H9 (cell line): Measurements from ENCODE around the gene HES6. TPM values are rescaled to one million over a fixed set of nuclear protein-coding genes. Genes with fewer than 3 reads are reported as not detected.

Experiments
- DNase-seq: peaks from one replicate; pipeline ENCODE4 v3.0.0-alpha.2; 2017
- H2AFZ ChIP-seq: one replicate; pipeline ENCODE4 v1.6.1; 2013; ENCODE audit warnings: mild to moderate bottlenecking, low read length, control low read depth, moderate library complexity
- H2AK5ac ChIP-seq: 2 replicates; pipeline ENCODE4 v1.6.1; 2013; ENCODE audit warnings: low read length, control low read depth, mixed read lengths; ENCODE audit not compliant: insufficient read length
- H2BK120ac ChIP-seq: one replicate; pipeline ENCODE4 v1.6.1; 2013; ENCODE audit warnings: low read depth, mild to moderate bottlenecking, low read length, control low read depth, inconsistent platforms; ENCODE audit not compliant: poor library complexity, severe bottlenecking
- H2BK12ac ChIP-seq: 2 replicates; pipeline ENCODE4 v1.6.1; 2013; ENCODE audit warnings: low read length, control low read depth, mixed read lengths, low read depth; ENCODE audit not compliant: insufficient read length
- H2BK15ac ChIP-seq: 2 replicates; pipeline ENCODE4 v1.6.1; 2013; ENCODE audit warnings: low read depth, low read length, control low read depth
- H2BK20ac ChIP-seq: one replicate; pipeline ENCODE4 v1.6.1; 2013; ENCODE audit warnings: low read depth, mild to moderate bottlenecking, low read length, control low read depth, inconsistent platforms; ENCODE audit not compliant: poor library complexity, severe bottlenecking
- H2BK5ac ChIP-seq: 2 replicates; pipeline ENCODE4 v1.6.1; 2013; ENCODE audit warnings: low read length, control low read depth, mixed read lengths; ENCODE audit not compliant: insufficient read length
- H3K14ac ChIP-seq: 2 replicates; pipeline ENCODE4 v1.6.1; 2013; ENCODE audit warnings: low read length, control low read depth; ENCODE audit not compliant: insufficient read depth
- H3K18ac ChIP-seq: 2 replicates; pipeline ENCODE4 v1.6.1; 2013; ENCODE audit warnings: low read depth, mild to moderate bottlenecking, mixed read lengths, low read length, control low read depth; ENCODE audit not compliant: insufficient read length
- H3K23ac ChIP-seq: 2 replicates; pipeline ENCODE4 v1.6.1; 2013; ENCODE audit warnings: low read length, control low read depth, mixed read lengths, low read depth; ENCODE audit not compliant: insufficient read length
- H3K23me2 ChIP-seq: 2 replicates; pipeline ENCODE4 v1.6.1; 2013; ENCODE audit warnings: low read depth, mild to moderate bottlenecking, mixed read lengths, low read length, control low read depth; ENCODE audit not compliant: insufficient read length, poor library complexity, severe bottlenecking
- H3K27ac ChIP-seq: 2 replicates; pipeline ENCODE4 v1.5.1; 2013; ENCODE audit warnings: low read length, control low read depth, mixed read lengths, low read depth; ENCODE audit not compliant: insufficient read length
- H3K27me3 ChIP-seq: 2 replicates; pipeline ENCODE4 v1.6.1; 2013; ENCODE audit warnings: low read length, control low read depth, inconsistent platforms; ENCODE audit not compliant: insufficient read depth
- H3K4ac ChIP-seq: 2 replicates; pipeline ENCODE4 v1.6.1; 2013; ENCODE audit warnings: low read depth, mild to moderate bottlenecking, control low read depth, inconsistent platforms, low read length, moderate library complexity
- H3K4me1 ChIP-seq: 2 replicates; pipeline ENCODE4 v1.6.1; 2013; ENCODE audit warnings: low read length, control low read depth, inconsistent platforms; ENCODE audit not compliant: insufficient read depth
- H3K4me2 ChIP-seq: 2 replicates; pipeline ENCODE4 v1.6.1; 2013; ENCODE audit warnings: low read length, control low read depth, mixed read lengths; ENCODE audit not compliant: insufficient read length, insufficient read depth
- H3K56ac ChIP-seq: 2 replicates; pipeline ENCODE4 v1.6.1; 2013; ENCODE audit warnings: low read depth, mild to moderate bottlenecking, mixed read lengths, low read length, control low read depth; ENCODE audit not compliant: insufficient read length
- H3K79me1 ChIP-seq: 2 replicates; pipeline ENCODE4 v1.6.1; 2013; ENCODE audit warnings: low read depth, mild to moderate bottlenecking, moderate library complexity, low read length, control low read depth, inconsistent platforms; ENCODE audit not compliant: insufficient read depth, poor library complexity, severe bottlenecking
- H3K79me2 ChIP-seq: 2 replicates; pipeline ENCODE4 v1.6.1; 2013; ENCODE audit warnings: low read length, control low read depth, inconsistent platforms; ENCODE audit not compliant: insufficient read depth
- H3K9ac ChIP-seq: 2 replicates; pipeline ENCODE4 v1.6.1; 2013; ENCODE audit warnings: low read length, control low read depth, mixed read lengths; ENCODE audit not compliant: insufficient read length; ENCODE audit errors: extremely low read depth
- H3K9me3 ChIP-seq: one replicate; pipeline ENCODE4 v1.6.1; 2013; ENCODE audit warnings: low read depth, low read length, inconsistent platforms; ENCODE audit not compliant: control insufficient read depth
- H3T11ph ChIP-seq: one replicate; pipeline ENCODE4 v1.6.1; 2013; ENCODE audit warnings: mild to moderate bottlenecking, low read length, control low read depth, inconsistent platforms
- H4K20me1 ChIP-seq: one replicate; pipeline ENCODE4 v1.6.1; 2013; ENCODE audit not compliant: control insufficient read depth, insufficient read length, insufficient read depth
- H4K5ac ChIP-seq: 2 replicates; pipeline ENCODE4 v1.6.1; 2013; ENCODE audit warnings: low read depth, mild to moderate bottlenecking, mixed read lengths, low read length, control low read depth; ENCODE audit not compliant: insufficient read length
- H4K8ac ChIP-seq: replicated peaks from 2 replicates; pipeline ENCODE4 v1.6.1; 2013; ENCODE audit warnings: low read length, control low read depth, mixed read lengths, low read depth; ENCODE audit not compliant: insufficient read length
- H4K91ac ChIP-seq: 2 replicates; pipeline ENCODE4 v1.6.1; 2013; ENCODE audit warnings: low read depth, mild to moderate bottlenecking, moderate library complexity, mixed read lengths, low read length, control low read depth; ENCODE audit not compliant: insufficient read length
- H3K27ac Mint-ChIP-seq, 3 experiments: 2 replicates in 2 of 3; 3 replicates in 1 of 3; pipeline ENCODE4 v1.8.0; 2020 to 2021; ENCODE audit warnings: mixed read lengths in 3 of 3, mild to moderate bottlenecking in 1 of 3, moderate library complexity in 1 of 3
- H3K27me3 Mint-ChIP-seq: 2 replicates; pipeline ENCODE4 v1.8.0; 2021; ENCODE audit warnings: low read depth, mild to moderate bottlenecking, moderate library complexity, mixed read lengths
- H3K36me3 Mint-ChIP-seq, 3 experiments: 2 replicates in 2 of 3; 3 replicates in 1 of 3; pipeline ENCODE4 v1.8.0; 2020 to 2021; ENCODE audit warnings: low read depth in 3 of 3, mixed read lengths in 3 of 3; ENCODE audit not compliant: insufficient read depth in 1 of 3
- H3K4me1 Mint-ChIP-seq, 2 experiments: 2 replicates each; pipeline ENCODE4 v1.8.0; 2020; ENCODE audit warnings: mixed read lengths in 2 of 2
- H3K4me3 Mint-ChIP-seq, 2 experiments: 2 replicates in 1 of 2; 3 replicates in 1 of 2; pipeline ENCODE4 v1.8.0; 2020 to 2021; ENCODE audit warnings: mild to moderate bottlenecking in 2 of 2, mixed read lengths in 2 of 2, moderate library complexity in 1 of 2
- H3K9me3 Mint-ChIP-seq, 2 experiments: 2 replicates in 1 of 2; 3 replicates in 1 of 2; pipeline ENCODE4 v1.8.0; 2020; ENCODE audit warnings: mild to moderate bottlenecking in 2 of 2, mixed read lengths in 2 of 2, moderate library complexity in 1 of 2
- WGBS: extraction: QIAGEN DNeasy Blood & Tissue Kit; methylation state at CpG from one replicate; pipeline ENCODE4 v1.1.7; 2013; ENCODE audit warnings: missing lambda C conversion rate, low lambda C conversion rate, mixed read lengths; ENCODE audit not compliant: insufficient read length; ENCODE audit errors: extremely low coverage; 5-methylcytosine and 5-hydroxymethylcytosine counted together
- total RNA-seq: library from RNA; stranded (reverse); gene quantifications from 2 replicates; pipeline ENCODE4 v1.2.1, GENCODE V29; 2021
- TF ChIP-seq, protein P1 (sequence below): fragments of 200-600 bp; sonication (generic); conservative IDR thresholded peaks from 3 replicates; pipeline ENCODE4 v1.8.0; 2021; ENCODE audit warnings: antibody characterized with exemption, mild to moderate bottlenecking

Gene HES6
- total RNA-seq, 1 experiment from 2014 or later: 27.1 TPM

DNA sequence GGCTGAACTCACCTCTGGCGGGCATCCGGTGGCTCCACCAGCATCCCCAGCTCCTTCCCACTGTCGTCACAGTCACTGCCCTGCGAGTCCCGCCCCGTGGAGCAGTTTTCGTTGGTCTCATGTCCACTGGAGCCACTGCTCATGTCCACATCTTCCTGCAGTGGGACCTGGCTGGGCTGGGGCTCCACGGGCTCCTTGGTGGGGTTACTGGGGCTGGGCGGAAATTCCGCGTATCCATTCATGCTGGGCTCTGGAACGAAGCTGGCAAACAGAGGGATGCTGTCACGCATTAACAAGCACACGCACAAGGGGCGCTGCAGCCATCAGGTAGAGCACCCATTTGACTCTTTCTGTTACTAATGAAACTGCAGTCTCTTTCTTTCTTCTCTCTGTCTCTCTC lies 37.9 kb upstream of the HES6 start:
- Histone ChIP-seq H3K79me1 (no peaks in the 10 kb centered on the region), H2BK20ac (no peak overlapping the region), H2BK120ac (no peak overlapping the region), H4K91ac (no peak overlapping the region), H2AFZ (no peak overlapping the region), H3K23me2 (no peaks in the 10 kb centered on the region), H3K4ac (no peak overlapping the region), H3K18ac (no peak overlapping the region), H3K56ac (no peak overlapping the region), H3K14ac (no peak overlapping the region), H3K23ac (no peak overlapping the region), H2BK12ac (no peak overlapping the region), H4K20me1 (no peaks in the 10 kb centered on the region), H2BK15ac (no peak overlapping the region), H3K9me3 (no peaks in the 10 kb centered on the region), H3K4me2 (no peak overlapping the region), H2BK5ac (no peak overlapping the region), H4K5ac (no peak overlapping the region), H4K8ac (no peak overlapping the region), H3T11ph (no peak overlapping the region), H3K27ac (no peak overlapping the region), H2AK5ac (no peak overlapping the region), H3K9ac (no peak overlapping the region), H3K4me1 (no peaks in the 10 kb centered on the region; the same call in 1 of the 2 replicates), H3K79me2 (no peaks in the 10 kb centered on the region), H3K27me3 (no peaks in the 10 kb centered on the region)
- H3K4me3 Mint-ChIP-seq: no peak overlapping the region
- H3K4me1 Mint-ChIP-seq: peaks cover 6 to 9% of the 10 kb centered on the region in 2 experiments; a peak in 2 of 4 replicates
- H3K27me3 Mint-ChIP-seq: no peaks in the 10 kb centered on the region; the same call in 1 of the 2 replicates
- H3K9me3 Mint-ChIP-seq: no peaks in the 10 kb centered on the region
- TF ChIP-seq, protein P1, sequence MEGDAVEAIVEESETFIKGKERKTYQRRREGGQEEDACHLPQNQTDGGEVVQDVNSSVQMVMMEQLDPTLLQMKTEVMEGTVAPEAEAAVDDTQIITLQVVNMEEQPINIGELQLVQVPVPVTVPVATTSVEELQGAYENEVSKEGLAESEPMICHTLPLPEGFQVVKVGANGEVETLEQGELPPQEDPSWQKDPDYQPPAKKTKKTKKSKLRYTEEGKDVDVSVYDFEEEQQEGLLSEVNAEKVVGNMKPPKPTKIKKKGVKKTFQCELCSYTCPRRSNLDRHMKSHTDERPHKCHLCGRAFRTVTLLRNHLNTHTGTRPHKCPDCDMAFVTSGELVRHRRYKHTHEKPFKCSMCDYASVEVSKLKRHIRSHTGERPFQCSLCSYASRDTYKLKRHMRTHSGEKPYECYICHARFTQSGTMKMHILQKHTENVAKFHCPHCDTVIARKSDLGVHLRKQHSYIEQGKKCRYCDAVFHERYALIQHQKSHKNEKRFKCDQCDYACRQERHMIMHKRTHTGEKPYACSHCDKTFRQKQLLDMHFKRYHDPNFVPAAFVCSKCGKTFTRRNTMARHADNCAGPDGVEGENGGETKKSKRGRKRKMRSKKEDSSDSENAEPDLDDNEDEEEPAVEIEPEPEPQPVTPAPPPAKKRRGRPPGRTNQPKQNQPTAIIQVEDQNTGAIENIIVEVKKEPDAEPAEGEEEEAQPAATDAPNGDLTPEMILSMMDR: peak; percentile 65
- peak; percentile 68 for DNase-seq
- peaks cover 3 to 25% (median 24%) of the 10 kb centered on the region in 3 experiments; a peak in 5 of 7 replicates for H3K36me3 Mint-ChIP-seq
- H3K27ac Mint-ChIP-seq: peak overlapping the region in 1 of 3 experiments; percentile 79; a peak in 2 of 7 replicates
- no CpG with 5 or more reads among the region's 15 CpGs for WGBS
